Stimulated activated CD4-positive, alpha-beta T cell treated with anti-CD3 and anti-CD28 coated beads, TNF-alpha, amount 100 ng/mL, for 1 hour (primary cell): ENCODE results near the gene DNASE2B.
A peak's percentile ranks its signal among the peaks of the same experiment; 100 is the strongest.

ENCODE experiments used
- DNase-seq, 3 donors: peaks; one replicate each; pipeline ENCODE4 v3.0.0-alpha.2; 2020; ENCODE audit warnings: low read depth in 3 of 3, low spot score in 1 of 3

DNASE2B gene

GRCh38 chr1:84410328-84411095 is 12.2 kb downstream of the DNASE2B start:
- DNase-seq = no peak

GRCh38 chr1:84412316-84412942 is 14.1 kb downstream of the DNASE2B start:
- DNase-seq = no peak

GRCh38 chr1:84415396-84415795 is 17.1 kb downstream of the DNASE2B start:
- DNase-seq = no peak

DNA sequence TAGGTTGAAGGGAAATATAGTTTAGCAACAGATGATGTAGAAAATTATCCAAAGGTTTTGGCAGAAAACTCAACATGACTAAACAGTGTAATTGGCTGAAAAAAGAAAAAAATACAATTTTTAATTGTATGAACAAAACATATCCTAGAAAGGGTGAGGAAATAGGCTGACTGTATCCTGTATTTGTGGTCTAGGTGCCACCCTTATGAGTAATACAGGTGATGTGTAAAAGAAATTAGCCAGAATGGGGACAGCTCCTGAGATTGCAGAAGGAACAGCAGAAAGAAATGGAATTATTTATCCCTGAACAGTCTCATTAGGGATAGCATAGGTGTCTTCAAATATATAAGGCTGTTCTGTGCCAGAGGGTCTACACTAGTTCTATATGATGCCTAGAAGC is 24.6 kb downstream of the DNASE2B start:
- no peak for DNase-seq

DNA sequence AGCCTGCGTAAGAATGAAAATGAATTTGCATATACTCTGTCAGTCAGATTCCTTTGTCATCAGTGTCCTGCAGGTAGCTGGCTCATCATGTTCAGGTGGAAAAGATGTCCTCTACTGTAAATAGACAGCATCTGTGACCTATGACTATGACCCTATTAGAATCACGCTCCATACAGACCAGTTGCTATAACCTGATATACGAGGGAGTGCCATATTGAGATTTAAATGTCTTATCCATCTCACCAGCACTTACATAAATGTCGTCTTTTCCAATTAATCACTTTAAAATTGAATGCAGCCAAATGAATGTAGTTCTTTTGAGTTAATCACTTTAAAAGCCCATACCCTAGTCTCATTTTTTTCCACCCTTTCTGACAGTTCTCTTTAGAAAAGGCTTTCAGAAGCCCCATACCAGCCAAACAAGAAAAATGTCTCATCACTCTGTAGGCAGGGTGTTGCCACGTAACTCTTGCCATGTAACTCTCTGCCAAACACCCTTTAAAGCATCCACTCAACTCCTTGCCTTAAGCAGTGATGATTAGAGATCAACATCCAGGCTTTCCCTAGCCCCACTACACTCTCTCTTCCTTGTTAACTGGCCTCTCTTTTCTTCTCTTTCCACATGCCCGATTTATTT is 26.3 kb downstream of the DNASE2B start:
- no peak for DNase-seq

- no peak for DNase-seq
These were observed 27.0 kb downstream of the DNASE2B start for GRCh38 chr1:84425150-84425896.

DNA sequence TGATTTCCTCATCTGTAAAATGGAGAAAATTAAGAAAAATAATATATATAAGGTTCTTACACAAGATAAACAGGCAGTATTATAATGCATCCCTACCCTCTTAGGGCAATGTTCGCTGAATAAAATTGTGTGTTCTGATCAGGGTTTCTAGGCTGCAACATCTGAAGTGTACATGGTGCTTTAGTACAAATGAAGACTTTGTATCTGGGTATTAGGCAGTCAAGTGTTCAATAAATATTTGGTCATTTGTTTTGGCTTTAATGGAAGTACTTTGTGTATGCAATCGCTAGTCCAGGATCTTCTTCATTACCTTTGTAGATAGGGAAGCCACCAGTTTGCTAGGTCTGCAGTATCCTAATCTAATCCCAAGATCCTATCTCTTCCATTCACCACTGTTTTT is 28.1 kb downstream of the DNASE2B start:
- DNase-seq = no peak

- DNase-seq = no peak
These were observed 29.2 kb downstream of the DNASE2B start for GRCh38 chr1:84427250-84428188.

GRCh38 chr1:84428235-84428634 is 30.0 kb downstream of the DNASE2B start:
- no peak for DNase-seq

- no peak for DNase-seq
These were observed 30.9 kb downstream of the DNASE2B start for GRCh38 chr1:84429231-84429630.

DNA sequence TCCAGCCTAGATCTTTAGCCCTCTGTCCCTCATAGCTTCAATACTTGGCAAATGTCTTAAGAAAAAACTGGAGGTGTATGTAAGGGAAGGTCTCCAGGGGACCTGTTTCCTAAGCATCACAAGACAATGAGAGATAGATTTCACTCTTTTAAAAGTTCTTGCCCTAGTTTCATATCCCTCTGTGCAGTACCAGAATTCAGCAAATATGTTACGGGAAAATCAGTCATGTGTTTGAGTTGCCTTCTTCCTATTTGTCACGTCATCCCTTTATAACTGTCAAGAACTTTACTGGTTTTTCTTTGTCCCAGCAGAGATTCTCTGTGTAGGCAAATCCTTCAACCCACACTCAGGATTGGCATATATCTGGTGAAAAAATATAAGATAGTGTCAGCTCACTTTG is 32.3 kb downstream of the DNASE2B start:
- DNase-seq = no peak

GRCh38 chr1:84433258-84434080 is 35.2 kb downstream of the DNASE2B start:
- peak in 2 of 3 donors; percentile 13 to 15 for DNase-seq

GRCh38 chr1:84434081-84434769 is 35.9 kb downstream of the DNASE2B start:
- DNase-seq = no peak

DNA sequence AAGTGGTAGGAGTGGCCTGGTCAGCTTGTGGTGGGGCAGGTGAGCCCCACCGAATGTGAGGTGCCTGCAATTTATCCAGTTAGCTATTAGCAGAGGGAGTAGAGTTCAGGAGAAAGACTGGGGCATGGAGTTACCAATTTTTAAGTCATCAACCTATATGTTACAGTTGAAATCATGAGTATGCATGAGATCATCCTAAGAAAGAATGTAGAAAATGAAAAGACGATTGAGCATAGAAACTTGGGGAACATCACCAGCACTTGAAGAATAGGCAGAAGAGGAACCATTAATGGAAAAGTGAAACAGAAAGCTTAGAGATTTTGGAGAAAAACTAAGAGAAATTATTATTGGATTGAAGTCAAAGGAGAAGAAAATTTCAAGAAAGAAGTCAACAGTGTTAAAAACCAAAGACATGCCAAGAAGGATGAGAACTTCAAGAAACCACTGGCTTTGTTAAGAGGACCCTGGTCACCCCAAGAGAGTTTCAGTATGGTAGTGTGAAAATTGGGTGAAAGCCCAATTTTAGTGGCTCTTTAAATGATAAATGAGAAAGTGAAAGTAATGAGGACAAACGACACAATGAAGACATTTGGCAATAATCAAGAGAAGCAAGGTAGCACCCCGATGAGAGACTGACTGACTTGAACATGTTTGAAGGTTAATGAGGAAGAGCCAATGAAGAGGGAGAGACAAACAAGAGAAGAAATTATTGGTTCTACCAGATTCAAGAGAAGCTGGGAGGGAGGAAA is 36.7 kb downstream of the DNASE2B start:
- no peak for DNase-seq

GRCh38 chr1:84436876-84437655 is 38.8 kb downstream of the DNASE2B start:
- no peak for DNase-seq

- DNase-seq = no peak
These were observed 44.0 kb downstream of the DNASE2B start for GRCh38 chr1:84442256-84442655.
